DMS153 treated with DMSO at 0.1 percent for 48 hours (cell line): ENCODE measurements around the gene TSR3.

Experiments used
- DNase-seq: peaks from one replicate; lab custom pipeline; 2025; ENCODE audit not compliant: unreplicated experiment; lab: John Stamatoyannopoulos, UW

Gene TSR3

GRCh38 chr16:1351582-1352362 is at the start of gene TSR3, which contains the start of gene GNPTG:
Gene TSR3, minus strand, starts transcription at chr16:1351878. Its CDS starts 74 bp downstream, at chr16:1351804.
Gene GNPTG, plus strand, starts transcription at chr16:1351931. Its CDS starts 35 bp downstream, at chr16:1351966.
- peak; percentile 32 for DNase-seq

- DNase-seq, result no peak
Measured at GRCh38 chr16:1401061-1401757, 49.5 kb upstream of the TSR3 start.

- DNase-seq, result no peak
Measured at GRCh38 chr16:1398826-1399581, 47.3 kb upstream of the TSR3 start.

GRCh38 chr16:1398351-1398750 is 46.7 kb upstream of the TSR3 start:
- no peak for DNase-seq

GRCh38 chr16:1397779-1398178 is 46.1 kb upstream of the TSR3 start:
- no peak for DNase-seq

GRCh38 chr16:1395444-1396031 is 43.9 kb upstream of the TSR3 start:
- DNase-seq, result no peak

- DNase-seq, result no peak
Measured at GRCh38 chr16:1394367-1394951, 42.8 kb upstream of the TSR3 start.

- no peak for DNase-seq
Measured at GRCh38 chr16:1393613-1394176, 42.0 kb upstream of the TSR3 start.

GRCh38 chr16:1392826-1393225 is 41.1 kb upstream of the TSR3 start:
- DNase-seq, result no peak

- DNase-seq, result no peak
Measured at GRCh38 chr16:1390239-1390779, 38.6 kb upstream of the TSR3 start.

- DNase-seq, result no peak
Measured at GRCh38 chr16:1389762-1390161, 38.1 kb upstream of the TSR3 start.

GRCh38 chr16:1387331-1387730 is 35.7 kb upstream of the TSR3 start:
- no peak for DNase-seq

GRCh38 chr16:1385232-1385631 is 33.6 kb upstream of the TSR3 start:
- DNase-seq, result no peak

- DNase-seq, result no peak
Measured at GRCh38 chr16:1383556-1383955, 31.9 kb upstream of the TSR3 start.

- no peak for DNase-seq
Measured at GRCh38 chr16:1381612-1382406, 30.1 kb upstream of the TSR3 start.

- no peak for DNase-seq
Measured at GRCh38 chr16:1380195-1380594, 28.5 kb upstream of the TSR3 start.

- peak; percentile 21 for DNase-seq
Measured at GRCh38 chr16:1379304-1380076, 27.8 kb upstream of the TSR3 start.

- DNase-seq, result no peak
Measured at GRCh38 chr16:1378804-1379303, 27.2 kb upstream of the TSR3 start.
